Measurements from ENCODE around the gene MKNK2. TPM values are rescaled to one million over a fixed set of nuclear protein-coding genes. Genes with fewer than 3 reads are reported as not detected.

MKNK2 gene
- total RNA-seq, 1 donor from 2014 or later: 97.1 TPM

DNA sequence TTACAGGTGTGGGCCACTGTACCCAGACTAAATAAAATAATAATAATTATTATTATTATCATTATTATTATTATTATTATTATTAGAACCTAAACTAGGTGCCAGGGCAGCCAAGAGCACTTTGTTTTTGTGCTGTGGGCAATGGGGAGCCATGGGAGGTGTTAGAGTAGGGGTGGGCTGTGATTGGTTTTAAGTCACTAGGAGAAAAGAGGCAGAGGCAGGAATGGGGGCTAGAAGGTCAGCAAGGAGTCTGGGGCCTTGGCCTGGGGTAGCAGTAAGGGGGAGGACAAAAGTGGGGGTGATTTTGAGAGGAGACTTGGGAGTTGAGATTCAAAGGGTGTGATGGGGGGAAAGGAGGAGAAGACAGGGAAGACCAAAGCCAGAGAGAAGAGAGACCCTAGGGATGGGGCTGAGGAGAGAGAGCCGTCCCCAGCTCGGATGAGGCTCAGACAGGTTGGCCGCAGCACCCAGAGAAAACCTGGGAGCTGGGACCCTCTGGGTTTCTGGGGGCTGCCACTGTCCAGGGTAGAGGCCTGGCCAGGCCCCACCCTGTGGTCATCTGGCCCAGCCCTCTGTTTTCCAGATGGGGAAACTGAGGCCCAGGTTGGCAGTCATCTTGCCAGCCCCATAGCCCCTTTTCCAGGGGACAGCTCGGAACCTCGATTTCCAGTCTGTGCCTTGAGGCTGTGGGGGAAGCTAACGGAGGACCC is 17.8 kb downstream of the MKNK2 start:
- no peak for TF ChIP-seq CTCF (IDR thresholded peaks at IDR 0.05; ENCODE audit: unreplicated experiment)
- H3K4me1 Mint-ChIP-seq: peaks cover 14% of the 10 kb centered on the region
- no peaks in the 10 kb centered on the region for H3K9me3 Mint-ChIP-seq
- H3K4me3 Mint-ChIP-seq: no peak overlapping the region
- H3K27me3 Mint-ChIP-seq (ENCODE audit: low read depth): no peaks in the 10 kb centered on the region
- no peak overlapping the region for H3K27ac Mint-ChIP-seq
- no peak for DNase-seq (ENCODE audit: low spot score in 2 of 2, unreplicated experiment in 2 of 2)
- peaks cover 4% of the 10 kb centered on the region for H3K36me3 Mint-ChIP-seq

DNA sequence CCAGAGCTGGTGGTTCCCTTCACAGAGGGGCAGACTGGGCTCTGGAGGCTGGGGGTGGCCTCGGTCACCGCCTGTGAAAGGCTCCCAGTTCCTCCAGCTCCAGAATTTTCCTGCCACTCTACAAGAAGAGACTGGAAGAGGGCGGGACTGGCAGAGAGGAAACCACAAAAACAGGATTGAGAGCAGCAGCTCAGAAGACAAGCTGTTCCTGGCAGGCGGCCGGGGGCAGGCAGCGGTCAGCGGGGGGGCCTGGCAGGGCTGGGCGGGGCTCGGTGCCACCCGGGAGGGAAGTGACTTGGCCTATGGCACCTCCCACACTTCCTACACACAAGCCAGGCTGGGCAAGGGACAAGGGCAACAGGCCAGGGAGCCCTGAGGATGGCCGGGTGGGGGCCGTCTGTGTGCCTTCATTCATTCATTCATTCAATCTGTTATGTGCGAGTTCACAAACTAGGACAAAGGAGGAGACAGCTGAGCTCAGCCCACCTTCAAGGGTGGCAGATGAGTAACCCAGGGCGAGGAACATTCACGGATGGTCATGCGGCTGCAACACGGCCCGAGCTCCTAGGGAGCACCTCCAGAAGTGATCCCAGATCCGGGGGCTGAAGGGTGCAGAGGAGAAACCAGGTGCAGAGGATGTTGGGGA is 18.6 kb downstream of the MKNK2 start:
- Mint-ChIP-seq H3K27ac (peak overlapping the region; percentile 78), H3K27me3 (ENCODE audit: low read depth) (no peaks in the 10 kb centered on the region), H3K9me3 (no peaks in the 10 kb centered on the region), H3K4me3 (no peak overlapping the region), H3K36me3 (no peaks in the 10 kb centered on the region), H3K4me1 (peaks cover 12% of the 10 kb centered on the region)
- no peak for DNase-seq (ENCODE audit: low spot score in 2 of 2, unreplicated experiment in 2 of 2)
- TF ChIP-seq CTCF (IDR thresholded peaks at IDR 0.05; ENCODE audit: unreplicated experiment): no peak

- H3K27me3 Mint-ChIP-seq (ENCODE audit: low read depth): no peaks in the 10 kb centered on the region
- no peaks in the 10 kb centered on the region for H3K9me3 Mint-ChIP-seq
- H3K27ac Mint-ChIP-seq: no peak overlapping the region
- no peaks in the 10 kb centered on the region for H3K36me3 Mint-ChIP-seq
- H3K4me3 Mint-ChIP-seq: no peak overlapping the region
- TF ChIP-seq CTCF (IDR thresholded peaks at IDR 0.05; ENCODE audit: unreplicated experiment): no peak
- H3K4me1 Mint-ChIP-seq: peaks cover 7% of the 10 kb centered on the region
- DNase-seq (ENCODE audit: low spot score in 2 of 2, unreplicated experiment in 2 of 2): no peak
Measured at GRCh38 chr19:2027361-2027760, 23.7 kb downstream of the MKNK2 start.

GRCh38 chr19:2026770-2027169 is 24.3 kb downstream of the MKNK2 start:
- TF ChIP-seq CTCF (IDR thresholded peaks at IDR 0.05; ENCODE audit: unreplicated experiment): no peak
- no peak overlapping the region for H3K27ac Mint-ChIP-seq
- no peaks in the 10 kb centered on the region for H3K36me3 Mint-ChIP-seq
- DNase-seq (ENCODE audit: low spot score in 2 of 2, unreplicated experiment in 2 of 2): no peak
- peaks cover under 1% of the 10 kb centered on the region for H3K4me1 Mint-ChIP-seq
- no peak overlapping the region for H3K4me3 Mint-ChIP-seq
- no peaks in the 10 kb centered on the region for H3K9me3 Mint-ChIP-seq
- no peaks in the 10 kb centered on the region for H3K27me3 Mint-ChIP-seq (ENCODE audit: low read depth)

DNA sequence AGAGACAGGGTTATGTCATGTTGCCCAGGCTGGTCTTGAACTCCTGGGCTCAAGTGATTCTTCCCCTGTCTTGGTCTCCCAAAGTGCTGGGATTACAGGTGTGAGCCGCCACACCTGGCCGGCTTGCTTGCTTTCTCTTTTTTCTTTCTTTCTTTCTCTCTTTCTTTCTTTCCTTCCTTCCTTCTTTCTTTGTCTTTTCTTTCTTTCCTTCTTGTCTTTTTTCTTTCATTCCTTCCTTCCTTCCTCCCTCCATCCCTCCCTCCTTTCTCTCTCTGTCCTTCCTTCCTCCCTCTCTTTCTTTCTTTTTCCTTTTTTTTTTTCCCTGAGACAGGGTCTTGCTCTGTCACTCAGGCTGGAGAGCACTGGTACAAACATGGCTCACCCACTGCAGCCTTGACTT is 28.8 kb downstream of the MKNK2 start:
- Mint-ChIP-seq H3K27ac (no peak overlapping the region), H3K36me3 (no peaks in the 10 kb centered on the region), H3K27me3 (ENCODE audit: low read depth) (no peaks in the 10 kb centered on the region), H3K9me3 (no peaks in the 10 kb centered on the region), H3K4me1 (no peaks in the 10 kb centered on the region), H3K4me3 (no peak overlapping the region)
- no peak for TF ChIP-seq CTCF (IDR thresholded peaks at IDR 0.05; ENCODE audit: unreplicated experiment)
- DNase-seq (ENCODE audit: low spot score in 2 of 2, unreplicated experiment in 2 of 2): no peak

Data from mesothelial cell of epicardium (in vitro differentiated cells).